ENCODE data around the gene ARL6IP1.

- TF ChIP-seq POLR2A (IDR thresholded peaks at IDR 0.05; ENCODE audit: extremely low read depth, insufficient read length) = no peak
- TF ChIP-seq MYC (IDR thresholded peaks at IDR 0.05; ENCODE audit: low read depth, low read length) = no peak
- no peak for TF ChIP-seq CTCF (IDR thresholded peaks at IDR 0.05; ENCODE audit: low read depth, low read length)
These were observed 3.6 kb downstream of the ARL6IP1 start for GRCh38 chr16:18797746-18798145.

Measured in NB4 (cell line).